Breast epithelium (tissue), 4 donors: Measurements from ENCODE around the gene PLEKHB1. TPM values are rescaled to one million over a fixed set of nuclear protein-coding genes. Genes with fewer than 3 reads are reported as not detected.
"Not testable (repeated sequence)": the region's sequence is repeated elsewhere in the genome, so short reads cannot be mapped to it uniquely, and the experiment has no call there.

Experiments used
- DNase-seq, 2 donors: peaks; one replicate each; pipeline ENCODE4 v3.0.0-alpha.2; 2019; ENCODE audit warnings: low spot score in 2 of 2
- H3K27ac ChIP-seq, 2 donors: fragments of 200-600 bp; sonication (generic) in 1 of 2; one replicate each; pipeline ENCODE4 v1.5.1; 2016 to 2019; ENCODE audit warnings: mild to moderate bottlenecking in 1 of 2
- H3K27me3 ChIP-seq, 2 donors: fragments of 200-600 bp; sonication (generic) in 1 of 2; one replicate each; pipeline versions ENCODE4 v1.5.1 to v1.6.0; 2017 to 2019; ENCODE audit warnings: control low read depth in 1 of 2, mild to moderate bottlenecking in 1 of 2
- H3K36me3 ChIP-seq: fragments of 200-600 bp; one replicate; pipeline ENCODE4 v1.5.1; 2019
- H3K4me1 ChIP-seq, 2 donors: fragments of 200-600 bp; sonication (generic); one replicate each; pipeline ENCODE4 v1.5.1; 2016 to 2019; ENCODE audit warnings: control low read depth in 1 of 2
- H3K4me3 ChIP-seq, 3 donors: fragments of 200-600 bp; sonication (generic); 1 replicate in 2 of 3; 2 replicates in 1 of 3; pipeline ENCODE4 v1.5.1; 2016 to 2019; ENCODE audit warnings: mild to moderate bottlenecking in 3 of 3, moderate library complexity in 2 of 3
- H3K9me3 ChIP-seq, 2 donors: fragments of 200-600 bp; sonication (generic) in 1 of 2; one replicate each; pipeline ENCODE4 v1.5.1; 2016 to 2019; ENCODE audit warnings: control low read depth in 1 of 2
- POLR2A ChIP-seq: fragments of 450-650 bp; IDR thresholded peaks from one replicate; pipeline ENCODE4 v1.6.1; 2016; ENCODE audit warnings: antibody characterized with exemption, mild to moderate bottlenecking, moderate library complexity
- POLR2AphosphoS5 ChIP-seq, 3 donors: sonication (generic); formaldehyde crosslinking; IDR thresholded peaks; one replicate each; pipeline ENCODE4 v1.6.1; 2017; ENCODE audit warnings: antibody characterized with exemption in 3 of 3
- intact Hi-C: fragments of 100-400 bp; cut with DNase I; formaldehyde crosslinking; loops from one replicate; pipeline ENCODE4 v1.15.1; 2023; ENCODE audit warnings: low total_unique reads
- total RNA-seq, 3 donors: library from RNA; depleted of rRNA; stranded (reverse); fragments of >200 nt; gene quantifications; one replicate each; pipeline ENCODE4 v1.1.0, GENCODE V29; 2016
- TF ChIP-seq, protein P1 (sequence below), 3 donors: fragments of 450-650 bp; IDR thresholded peaks; one replicate each; pipeline ENCODE4 v1.5.1; 2016 to 2017; ENCODE audit warnings: antibody characterized with exemption in 3 of 3, mild to moderate bottlenecking in 3 of 3, moderate library complexity in 3 of 3

Gene PLEKHB1
- total RNA-seq, 3 donors from 2014 or later: 0.80 to 49.6 (median 17.0) TPM

DNA sequence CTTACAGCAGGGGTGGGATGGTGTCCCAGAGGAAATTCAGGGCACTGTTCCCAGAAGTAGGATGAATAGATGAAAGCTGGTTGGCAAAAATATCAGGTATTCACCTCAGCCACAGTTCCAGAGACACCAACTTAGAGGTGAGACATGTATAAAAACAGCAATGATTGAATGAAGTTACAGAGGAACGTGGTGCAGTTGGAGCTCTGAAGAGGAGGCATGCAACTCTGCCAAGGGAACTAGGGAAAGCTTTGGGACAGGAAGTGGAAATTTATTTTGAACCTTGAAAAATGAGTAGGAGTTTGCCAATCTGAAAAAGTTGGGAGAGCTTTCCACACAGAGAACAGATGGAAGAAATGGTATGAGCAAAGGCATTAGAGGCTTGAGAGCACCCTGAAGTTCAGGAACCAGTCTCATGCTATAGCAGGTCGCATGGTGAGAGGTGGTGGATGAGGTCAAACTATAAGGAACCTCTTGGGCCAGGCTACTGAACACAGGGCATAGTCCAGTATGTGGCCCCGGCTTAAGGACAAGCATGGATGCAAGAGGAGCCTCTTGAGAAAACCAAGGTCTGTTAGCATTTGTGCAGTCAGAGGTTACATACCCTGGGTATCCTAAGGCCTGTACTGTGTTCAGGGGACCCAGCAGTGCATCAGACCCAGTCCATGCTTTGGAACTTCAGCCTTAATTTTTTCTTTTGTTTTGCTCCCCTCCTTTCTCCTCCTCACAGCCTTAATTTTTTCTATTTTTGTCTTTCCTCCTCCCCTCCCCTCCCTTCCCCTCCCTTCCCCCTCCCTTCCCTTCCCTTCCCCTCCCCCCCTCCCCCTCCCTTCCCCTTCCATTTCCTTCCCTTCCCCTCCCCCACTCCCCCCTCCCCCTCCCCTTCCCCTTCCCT lies 17.5 kb downstream of the PLEKHB1 start:
- no peak overlapping the region for H3K4me3 ChIP-seq
- H3K36me3 ChIP-seq: no peaks in the 10 kb centered on the region
- H3K27me3 ChIP-seq: no peaks in the 10 kb centered on the region
- TF ChIP-seq POLR2A: no peak
- TF ChIP-seq, protein P1, sequence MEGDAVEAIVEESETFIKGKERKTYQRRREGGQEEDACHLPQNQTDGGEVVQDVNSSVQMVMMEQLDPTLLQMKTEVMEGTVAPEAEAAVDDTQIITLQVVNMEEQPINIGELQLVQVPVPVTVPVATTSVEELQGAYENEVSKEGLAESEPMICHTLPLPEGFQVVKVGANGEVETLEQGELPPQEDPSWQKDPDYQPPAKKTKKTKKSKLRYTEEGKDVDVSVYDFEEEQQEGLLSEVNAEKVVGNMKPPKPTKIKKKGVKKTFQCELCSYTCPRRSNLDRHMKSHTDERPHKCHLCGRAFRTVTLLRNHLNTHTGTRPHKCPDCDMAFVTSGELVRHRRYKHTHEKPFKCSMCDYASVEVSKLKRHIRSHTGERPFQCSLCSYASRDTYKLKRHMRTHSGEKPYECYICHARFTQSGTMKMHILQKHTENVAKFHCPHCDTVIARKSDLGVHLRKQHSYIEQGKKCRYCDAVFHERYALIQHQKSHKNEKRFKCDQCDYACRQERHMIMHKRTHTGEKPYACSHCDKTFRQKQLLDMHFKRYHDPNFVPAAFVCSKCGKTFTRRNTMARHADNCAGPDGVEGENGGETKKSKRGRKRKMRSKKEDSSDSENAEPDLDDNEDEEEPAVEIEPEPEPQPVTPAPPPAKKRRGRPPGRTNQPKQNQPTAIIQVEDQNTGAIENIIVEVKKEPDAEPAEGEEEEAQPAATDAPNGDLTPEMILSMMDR (IDR thresholded peaks at IDR 0.05): no peak
- TF ChIP-seq POLR2AphosphoS5 (IDR thresholded peaks at IDR 0.05): no peak
- no peaks in the 10 kb centered on the region for H3K4me1 ChIP-seq
- no peaks in the 10 kb centered on the region for H3K9me3 ChIP-seq
- intact Hi-C loops: no loop called here
- H3K27ac ChIP-seq: no peak overlapping the region
- DNase-seq: no peak

DNA sequence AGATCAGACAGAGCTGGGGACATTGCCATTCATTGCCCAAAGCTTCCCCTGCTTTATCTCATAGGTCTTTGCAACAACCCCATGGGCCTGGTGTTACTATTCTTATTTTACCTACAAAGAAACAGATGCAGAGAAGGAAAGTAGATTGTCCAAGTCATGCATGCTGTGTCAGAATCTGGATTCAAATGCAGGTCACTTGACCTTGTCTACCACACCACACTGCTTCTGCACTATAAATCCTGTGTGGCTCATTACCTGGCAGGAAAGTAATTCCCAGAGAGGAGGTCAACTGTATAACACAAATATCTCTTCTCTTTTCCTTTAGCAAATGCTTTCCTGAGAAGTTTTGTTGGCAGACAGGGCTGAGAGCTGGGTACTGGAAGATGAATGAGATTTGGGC lies 18.5 kb downstream of the PLEKHB1 start:
- intact Hi-C loops: no loop called here
- Histone ChIP-seq H3K4me1 (no peaks in the 10 kb centered on the region), H3K9me3 (no peaks in the 10 kb centered on the region), H3K4me3 (no peak overlapping the region), H3K27me3 (no peaks in the 10 kb centered on the region), H3K36me3 (no peaks in the 10 kb centered on the region), H3K27ac (no peak overlapping the region)
- TF ChIP-seq, protein P1 (IDR thresholded peaks at IDR 0.05): no peak
- TF ChIP-seq POLR2A: no peak
- TF ChIP-seq POLR2AphosphoS5 (IDR thresholded peaks at IDR 0.05): no peak
- no peak for DNase-seq

DNA sequence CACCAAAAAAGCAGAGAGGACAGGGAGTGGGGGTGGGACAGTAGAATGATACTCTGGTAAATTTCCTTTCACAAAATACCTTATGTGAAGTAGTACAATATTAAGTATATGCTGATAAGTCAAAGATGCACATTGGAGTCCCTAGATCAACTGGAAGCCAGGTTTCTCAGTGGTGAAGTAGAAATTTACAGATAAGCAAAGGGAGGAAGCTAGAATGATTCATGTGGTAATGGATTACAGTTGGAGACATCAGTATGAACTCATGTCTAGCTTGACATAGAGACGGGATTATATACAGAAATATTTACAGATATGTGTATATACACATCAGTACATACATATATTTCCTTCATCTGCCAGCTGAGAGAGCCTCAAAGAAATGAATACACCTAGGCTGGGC lies 21.5 kb downstream of the PLEKHB1 start:
- intact Hi-C loops: no loop called here
- Histone ChIP-seq H3K4me1 (no peaks in the 10 kb centered on the region), H3K36me3 (no peaks in the 10 kb centered on the region), H3K4me3 (no peak overlapping the region), H3K27ac (no peak overlapping the region), H3K9me3 (no peaks in the 10 kb centered on the region), H3K27me3 (no peaks in the 10 kb centered on the region)
- DNase-seq: no peak
- TF ChIP-seq POLR2A (no peak), POLR2AphosphoS5 (IDR thresholded peaks at IDR 0.05) (no peak)
- TF ChIP-seq, protein P1 (IDR thresholded peaks at IDR 0.05): no peak

DNA sequence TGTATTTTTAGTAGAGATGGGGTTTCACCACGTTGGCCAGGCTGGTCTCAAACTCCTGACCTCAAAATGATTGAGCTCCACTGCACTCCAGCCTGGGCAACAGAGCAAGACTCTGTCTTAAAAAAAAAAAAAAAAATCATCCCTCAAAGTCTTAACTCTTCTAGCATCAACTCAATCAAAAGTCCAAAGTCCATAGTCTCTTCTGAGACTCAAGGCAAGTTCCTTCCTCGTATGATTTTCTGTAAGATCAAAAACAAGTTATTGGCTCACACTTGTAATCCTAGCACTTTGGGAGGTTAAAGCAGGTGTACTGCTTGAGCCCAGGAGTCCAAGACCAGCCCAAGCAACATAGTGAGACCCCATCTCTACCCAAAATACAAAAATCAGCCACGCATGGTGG lies 24.4 kb downstream of the PLEKHB1 start:
- no peaks in the 10 kb centered on the region for H3K27me3 ChIP-seq
- no peak overlapping the region for H3K4me3 ChIP-seq
- DNase-seq: no peak
- TF ChIP-seq, protein P1 (IDR thresholded peaks at IDR 0.05): no peak
- no peak for TF ChIP-seq POLR2AphosphoS5 (IDR thresholded peaks at IDR 0.05)
- no peaks in the 10 kb centered on the region for H3K36me3 ChIP-seq
- no peaks in the 10 kb centered on the region for H3K4me1 ChIP-seq
- no peaks in the 10 kb centered on the region for H3K9me3 ChIP-seq
- H3K27ac ChIP-seq: no peak overlapping the region
- intact Hi-C loops: no loop called here

- H3K4me3 ChIP-seq: no peak overlapping the region
- no peaks in the 10 kb centered on the region for H3K36me3 ChIP-seq
- DNase-seq: no peak
- no peaks in the 10 kb centered on the region for H3K9me3 ChIP-seq
- TF ChIP-seq POLR2AphosphoS5 (IDR thresholded peaks at IDR 0.05) (no peak), POLR2A (no peak)
- TF ChIP-seq, protein P1 (IDR thresholded peaks at IDR 0.05): no peak
- intact Hi-C loops: no loop called here
- H3K27ac ChIP-seq: no peak overlapping the region
- no peaks in the 10 kb centered on the region for H3K4me1 ChIP-seq
- no peaks in the 10 kb centered on the region for H3K27me3 ChIP-seq
These were observed 25.3 kb downstream of the PLEKHB1 start for GRCh38 chr11:73671701-73672100.

GRCh38 chr11:73676552-73676951 lies 30.2 kb downstream of the PLEKHB1 start:
- intact Hi-C loops: loop anchor here (5.0 kb wide), 1 partner anchor 1159 kb away; no protein-coding TSS in a partner anchor
- not testable (repeated sequence) for H3K27ac ChIP-seq, H3K36me3 ChIP-seq, H3K4me1 ChIP-seq, DNase-seq, H3K9me3 ChIP-seq, H3K27me3 ChIP-seq, H3K4me3 ChIP-seq
